HFFc6 (cell line): Measurements from ENCODE around the gene MYLK. TPM values are rescaled to one million over a fixed set of nuclear protein-coding genes. Genes with fewer than 3 reads are reported as not detected.
A peak's percentile ranks its signal among the peaks of the same experiment; 100 is the strongest.

Experiments used
- DNase-seq: peaks from one replicate; pipeline ENCODE4 v3.0.0-alpha.2; 2018
- H3K27ac Mint-ChIP-seq: 2 replicates; pipeline ENCODE4 v1.8.0; 2020; ENCODE audit warnings: mild to moderate bottlenecking, mixed read lengths
- H3K27me3 Mint-ChIP-seq: 2 replicates; pipeline ENCODE4 v1.8.0; 2021; ENCODE audit warnings: mild to moderate bottlenecking, moderate library complexity, mixed read lengths; ENCODE audit not compliant: insufficient read depth
- H3K36me3 Mint-ChIP-seq: 2 replicates; pipeline ENCODE4 v1.8.0; 2021; ENCODE audit warnings: low read depth, mixed read lengths
- H3K4me1 Mint-ChIP-seq: 2 replicates; pipeline ENCODE4 v1.8.0; 2020; ENCODE audit warnings: low read depth, mixed read lengths
- H3K4me3 Mint-ChIP-seq: 2 replicates; pipeline ENCODE4 v1.8.0; 2020; ENCODE audit warnings: mild to moderate bottlenecking, moderate library complexity, mixed read lengths
- H3K9me3 Mint-ChIP-seq: 2 replicates; pipeline ENCODE4 v1.8.0; 2020; ENCODE audit warnings: mild to moderate bottlenecking, mixed read lengths
- CTCF ChIP-seq: fragments of 200-600 bp; sonication (generic); IDR thresholded peaks from 2 replicates; pipeline ENCODE4 v1.5.0; 2021; ENCODE audit warnings: antibody characterized with exemption, mild to moderate bottlenecking
- total RNA-seq, 6 experiments: library from RNA; stranded (reverse); fragmentation: NEBNext Ultra II Directional; extraction: Animal tissue kit (Norgen Biotek cat#: 25700); gene quantifications; 2 replicates in 1 of 6; 3 replicates in 5 of 6; pipeline ENCODE4 v1.2.3, GENCODE V29; 2021

Gene MYLK
- total RNA-seq, 6 experiments from 2014 or later: 296 to 431 (median 335) TPM

GRCh38 chr3:123791898-123792297 lies 92.2 kb downstream of the MYLK start:
- peak overlapping the region; percentile 51; the same call in 1 of the 2 replicates for H3K4me3 Mint-ChIP-seq
- peak overlapping the region; percentile 94 for H3K27ac Mint-ChIP-seq
- H3K27me3 Mint-ChIP-seq: peaks cover 11% of the 10 kb centered on the region; the same call in 1 of the 2 replicates
- DNase-seq: peak; percentile 17
- peaks cover 91% of the 10 kb centered on the region for H3K36me3 Mint-ChIP-seq
- H3K4me1 Mint-ChIP-seq: peaks cover 97% of the 10 kb centered on the region
- no peak for TF ChIP-seq CTCF
- no peaks in the 10 kb centered on the region for H3K9me3 Mint-ChIP-seq

GRCh38 chr3:123791417-123791816 lies 92.7 kb downstream of the MYLK start:
- Mint-ChIP-seq H3K36me3 (peaks cover 90% of the 10 kb centered on the region), H3K4me3 (peak overlapping the region; percentile 7; the same call in 1 of the 2 replicates), H3K27me3 (peaks cover 11% of the 10 kb centered on the region; the same call in 1 of the 2 replicates), H3K4me1 (peaks cover 96% of the 10 kb centered on the region), H3K9me3 (no peaks in the 10 kb centered on the region), H3K27ac (peak overlapping the region; percentile 94)
- peak; percentile 57 for DNase-seq
- TF ChIP-seq CTCF: no peak

GRCh38 chr3:123791073-123791370 lies 93.1 kb downstream of the MYLK start:
- TF ChIP-seq CTCF: no peak
- peaks cover 11% of the 10 kb centered on the region; the same call in 1 of the 2 replicates for H3K27me3 Mint-ChIP-seq
- H3K4me3 Mint-ChIP-seq: peak overlapping the region; percentile 53; the same call in 1 of the 2 replicates
- H3K4me1 Mint-ChIP-seq: peaks cover 92% of the 10 kb centered on the region
- peak overlapping the region; percentile 94 for H3K27ac Mint-ChIP-seq
- no peak for DNase-seq
- peaks cover 86% of the 10 kb centered on the region for H3K36me3 Mint-ChIP-seq
- no peaks in the 10 kb centered on the region for H3K9me3 Mint-ChIP-seq

GRCh38 chr3:123790254-123791072 lies 93.7 kb downstream of the MYLK start:
- Mint-ChIP-seq H3K27me3 (peaks cover 11% of the 10 kb centered on the region; the same call in 1 of the 2 replicates), H3K36me3 (peaks cover 83% of the 10 kb centered on the region), H3K4me1 (peaks cover 87% of the 10 kb centered on the region), H3K27ac (peak overlapping the region; percentile 94), H3K9me3 (no peaks in the 10 kb centered on the region), H3K4me3 (peak overlapping the region; percentile 53)
- TF ChIP-seq CTCF: no peak
- peak; percentile 48 for DNase-seq

- peak overlapping the region; percentile 94 for H3K27ac Mint-ChIP-seq
Observed at GRCh38 chr3:123789760-123790159, 94.4 kb downstream of the MYLK start.

More at GRCh38 chr3:123789760-123790159, 94.4 kb downstream of the MYLK start:
- no peaks in the 10 kb centered on the region for H3K9me3 Mint-ChIP-seq
- peaks cover 12% of the 10 kb centered on the region; the same call in 1 of the 2 replicates for H3K27me3 Mint-ChIP-seq
- peak overlapping the region; percentile 53 for H3K4me3 Mint-ChIP-seq
- peak; percentile 98 for DNase-seq
- peaks cover 87% of the 10 kb centered on the region for H3K4me1 Mint-ChIP-seq
- peaks cover 83% of the 10 kb centered on the region for H3K36me3 Mint-ChIP-seq
- TF ChIP-seq CTCF: no peak
